Measurements from ENCODE around the gene PIP4K2A.
"Not testable (repeated sequence)": the region's sequence is repeated elsewhere in the genome, so short reads cannot be mapped to it uniquely, and the experiment has no call there.

Gene PIP4K2A

GRCh38 chr10:22714479-22715289, at the start of gene PIP4K2A:
TSS of gene PIP4K2A (minus strand) at chr10:22714578. CDS start at chr10:22714326, 252 bp downstream.
- peak; percentile 38 to 74 for DNase-seq (ENCODE audit: low read depth in 2 of 2)

GRCh38 chr10:22761569-22762220, 47.3 kb upstream of the PIP4K2A start:
- DNase-seq (ENCODE audit: low read depth in 2 of 2) = no peak

GRCh38 chr10:22760025-22760424, 45.6 kb upstream of the PIP4K2A start:
- DNase-seq (ENCODE audit: low read depth in 2 of 2) = no peak

- no peak for DNase-seq (ENCODE audit: low read depth in 2 of 2)
These were observed 44.5 kb upstream of the PIP4K2A start for GRCh38 chr10:22758867-22759266.

GRCh38 chr10:22754296-22754695, 39.9 kb upstream of the PIP4K2A start:
- DNase-seq (ENCODE audit: low read depth in 2 of 2) = no peak

DNA sequence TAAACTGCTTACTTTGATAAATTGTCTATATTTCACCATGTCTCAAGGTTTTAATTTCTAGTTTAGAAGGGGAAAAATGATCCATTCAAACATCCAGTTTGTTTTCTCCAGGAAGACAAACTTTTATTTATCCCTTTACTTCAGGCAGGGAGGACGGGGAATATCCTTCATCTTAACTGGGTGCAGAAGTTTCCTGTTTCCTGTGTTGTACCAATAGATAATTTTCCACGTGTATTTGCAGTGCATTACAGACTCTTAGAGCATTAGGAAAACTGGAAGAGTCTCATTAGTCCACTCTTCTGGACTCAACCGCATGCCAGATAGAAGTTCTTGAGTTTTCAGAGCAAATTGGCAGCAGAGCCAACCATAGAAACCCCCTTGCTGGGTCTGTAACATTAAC, 39.4 kb upstream of the PIP4K2A start:
- DNase-seq (ENCODE audit: low read depth in 2 of 2) = no peak

DNA sequence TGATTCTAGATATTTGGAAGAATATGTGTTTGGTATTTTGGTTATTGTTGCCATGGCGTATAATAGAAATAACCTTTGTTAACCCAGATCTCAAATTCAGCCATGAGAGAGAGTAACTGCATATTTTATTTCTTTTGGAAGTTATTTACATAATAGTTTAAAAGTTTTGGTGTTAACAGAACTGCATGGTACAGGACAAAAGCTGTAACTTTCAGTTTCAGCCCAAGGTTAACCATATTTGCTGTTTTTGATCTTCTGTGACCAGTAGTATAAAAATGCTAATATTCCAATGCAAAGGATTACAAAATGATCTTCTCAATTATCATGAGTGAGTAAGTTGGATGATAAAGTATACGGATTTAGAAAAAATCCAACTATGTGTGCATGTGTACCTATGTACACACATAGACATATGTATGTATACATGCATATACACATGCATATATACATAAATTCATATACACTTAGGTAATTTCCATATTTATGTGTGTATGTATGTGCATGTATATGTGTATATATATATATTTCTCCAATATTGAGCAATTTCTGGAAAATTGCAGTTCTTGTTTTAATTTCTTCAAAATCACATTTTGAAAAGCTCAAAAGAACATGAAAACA, 38.0 kb upstream of the PIP4K2A start:
- DNase-seq (ENCODE audit: low read depth in 2 of 2) = no peak

DNA sequence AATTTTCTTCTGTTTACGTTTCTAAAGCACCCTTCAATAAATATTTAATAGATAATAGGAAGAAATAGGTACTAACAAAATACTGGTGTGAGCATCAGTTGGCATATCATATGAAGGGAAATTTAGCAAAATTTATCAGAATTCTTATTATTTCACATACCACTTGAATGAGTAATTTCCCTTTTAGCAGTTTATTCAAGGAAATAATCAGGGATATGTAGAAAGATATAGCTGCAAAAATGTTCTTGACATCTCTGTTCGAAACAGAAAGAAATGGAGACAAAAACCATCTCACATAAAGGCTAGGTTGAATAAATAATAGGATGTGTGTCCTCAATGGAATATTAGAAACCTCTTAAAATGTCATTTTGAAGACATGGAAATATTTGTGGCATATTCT, 35.8 kb upstream of the PIP4K2A start:
- no peak for DNase-seq (ENCODE audit: low read depth in 2 of 2)

DNA sequence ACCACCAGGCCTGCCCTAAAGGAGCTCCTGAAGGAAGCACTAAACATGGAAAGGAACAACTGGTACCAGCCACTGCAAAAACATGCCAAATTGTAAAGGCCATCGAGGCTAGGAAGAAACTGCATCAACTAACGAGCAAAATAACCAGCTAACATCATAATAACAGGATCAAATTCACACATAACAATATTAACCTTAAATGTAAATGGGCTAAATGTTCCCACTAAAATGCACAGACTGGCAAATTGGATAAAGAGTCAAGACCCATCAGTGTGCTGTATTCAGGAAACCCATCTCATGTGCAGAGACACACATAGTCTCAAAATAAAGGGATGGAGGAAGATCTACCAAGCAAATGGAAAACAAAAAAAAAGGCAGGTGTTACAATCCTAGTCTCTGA, 30.5 kb upstream of the PIP4K2A start:
- DNase-seq (ENCODE audit: low read depth in 2 of 2) = not testable (repeated sequence)

DNA sequence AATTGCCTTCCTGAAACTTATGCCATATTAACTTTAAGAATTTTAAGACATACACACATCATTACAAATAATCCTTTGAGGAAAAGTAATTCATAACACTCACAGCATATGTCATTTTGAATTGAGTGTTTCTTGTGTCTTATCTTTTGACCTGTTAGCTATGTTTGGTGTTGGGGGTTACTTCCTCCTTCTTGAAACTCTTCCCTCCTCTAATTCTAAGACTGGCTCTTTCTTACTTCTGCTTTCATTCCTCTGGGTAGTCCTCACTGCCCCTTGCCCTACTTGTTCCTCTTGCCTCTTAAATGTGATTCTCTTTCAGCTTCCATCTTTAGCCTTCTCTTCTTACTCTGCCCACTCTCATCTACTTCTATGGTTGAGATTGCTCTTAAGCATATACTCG, 28.3 kb upstream of the PIP4K2A start:
- DNase-seq (ENCODE audit: low read depth in 2 of 2) = no peak

DNA sequence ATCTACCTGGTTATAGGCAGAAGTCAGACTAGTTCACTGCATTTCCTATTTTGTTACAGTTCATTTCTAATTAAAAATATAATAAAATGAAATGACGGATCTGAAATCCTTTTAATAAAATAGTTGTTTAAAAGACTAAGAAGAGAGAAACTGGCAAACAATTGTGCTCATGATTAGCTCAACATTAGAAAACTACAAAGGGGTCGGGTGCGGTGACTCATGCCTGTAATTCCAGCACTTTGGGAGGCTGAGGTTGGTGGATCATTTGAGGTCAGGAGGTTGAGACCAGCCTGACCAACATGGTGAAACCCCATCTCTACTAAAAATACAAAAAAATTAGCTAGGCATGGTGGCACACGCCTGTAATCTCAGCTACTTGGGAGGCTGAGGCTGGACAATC, 27.3 kb upstream of the PIP4K2A start:
- not testable (repeated sequence) for DNase-seq (ENCODE audit: low read depth in 2 of 2)

DNA sequence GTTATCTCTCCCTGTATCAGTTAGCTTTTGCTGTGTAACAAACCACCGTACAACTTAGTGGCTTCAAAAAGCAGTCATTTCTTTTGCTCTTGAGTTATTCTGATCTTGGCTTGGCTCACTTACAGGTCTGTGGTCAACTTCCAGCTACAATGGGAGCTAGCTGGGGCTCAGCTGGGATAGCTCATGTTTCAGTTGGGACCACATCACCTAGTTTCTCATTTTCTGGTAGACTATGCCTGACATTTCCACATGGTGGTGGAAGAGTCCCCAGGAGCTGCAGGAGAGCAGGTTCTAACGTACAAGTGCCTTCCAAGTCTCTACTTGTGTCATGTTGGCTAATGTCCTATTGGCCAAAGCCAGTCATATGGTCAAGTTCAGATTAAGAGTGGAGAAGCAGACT, 25.8 kb upstream of the PIP4K2A start:
- no peak for DNase-seq (ENCODE audit: low read depth in 2 of 2)

GRCh38 chr10:22737587-22737986, 23.2 kb upstream of the PIP4K2A start:
- DNase-seq (ENCODE audit: low read depth in 2 of 2) = no peak

- no peak for DNase-seq (ENCODE audit: low read depth in 2 of 2)
These were observed 21.8 kb upstream of the PIP4K2A start for GRCh38 chr10:22736134-22736533.

- DNase-seq (ENCODE audit: low read depth in 2 of 2) = no peak
These were observed 19.6 kb upstream of the PIP4K2A start for GRCh38 chr10:22733992-22734391.

GRCh38 chr10:22727663-22728062, 13.3 kb upstream of the PIP4K2A start:
- no peak for DNase-seq (ENCODE audit: low read depth in 2 of 2)

DNA sequence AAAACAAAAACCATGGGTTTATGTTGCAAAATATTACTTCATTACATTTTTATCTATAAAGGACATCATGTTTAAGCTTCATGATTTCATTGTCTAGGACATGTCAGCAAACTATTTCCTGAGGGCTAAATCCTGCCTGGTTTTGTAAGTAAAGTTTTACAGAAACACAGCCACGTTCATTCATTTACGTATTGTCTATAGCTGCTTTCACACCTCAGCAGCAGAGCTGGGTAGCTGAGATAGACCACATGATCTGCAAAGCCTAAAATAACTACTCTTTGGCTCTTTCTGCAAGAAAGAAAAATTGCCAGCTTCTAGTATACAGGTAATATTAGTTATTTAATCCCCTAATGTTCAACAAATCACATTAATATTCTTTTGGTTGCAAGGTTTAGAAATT, 12.7 kb upstream of the PIP4K2A start:
- no peak for DNase-seq (ENCODE audit: low read depth in 2 of 2)

- DNase-seq (ENCODE audit: low read depth in 2 of 2) = no peak
These were observed 10.4 kb upstream of the PIP4K2A start for GRCh38 chr10:22724773-22725172.

DNA sequence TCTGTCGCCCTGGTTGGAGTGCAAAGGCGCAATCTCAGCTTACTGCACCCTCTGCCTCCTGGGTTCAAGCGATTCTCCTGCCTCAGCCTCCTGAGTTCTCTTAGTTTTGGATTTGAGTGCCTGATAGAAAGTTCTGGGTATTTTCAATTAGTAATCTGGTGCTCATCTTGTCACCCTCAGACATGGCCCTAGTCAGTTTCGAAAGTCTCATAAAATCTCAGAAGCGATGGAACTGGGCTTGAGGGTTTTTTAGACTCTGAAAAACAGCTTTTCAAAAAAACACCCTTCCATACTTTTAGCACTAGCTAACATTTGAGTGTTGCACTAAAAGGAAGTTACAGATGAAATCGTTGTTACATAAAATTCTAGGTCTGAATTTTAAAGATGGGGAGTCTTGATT, 9.4 kb upstream of the PIP4K2A start:
- DNase-seq (ENCODE audit: low read depth in 2 of 2) = no peak

GRCh38 chr10:22723343-22723779, 9.0 kb upstream of the PIP4K2A start:
- DNase-seq (ENCODE audit: low read depth in 2 of 2) = no peak

DNA sequence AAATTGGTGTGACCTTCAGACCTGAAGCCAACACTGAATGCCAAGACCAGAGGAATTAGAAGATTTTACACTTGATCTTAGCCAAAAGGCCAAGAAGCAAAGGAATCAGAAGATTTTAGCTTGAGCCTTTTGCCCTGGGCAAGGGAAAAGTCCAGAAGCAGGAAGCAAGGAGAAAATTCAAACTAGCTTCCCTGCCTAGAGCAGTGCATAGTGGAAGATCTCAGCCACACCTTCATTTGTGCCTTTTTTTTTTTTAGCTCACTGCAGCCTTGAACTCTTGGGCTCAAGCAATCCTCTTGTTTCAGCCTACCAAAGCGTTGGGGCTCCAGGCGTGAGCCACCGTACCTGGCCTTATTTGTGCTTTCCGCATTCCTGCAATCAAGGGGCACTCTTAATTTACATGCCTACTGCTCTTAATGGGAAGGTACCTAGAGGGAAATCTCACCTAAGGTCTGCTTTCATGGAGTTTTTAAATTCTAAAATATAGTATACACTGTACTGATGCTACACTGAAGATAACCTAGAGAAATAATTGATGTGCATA, 8.3 kb upstream of the PIP4K2A start:
- DNase-seq (ENCODE audit: low read depth in 2 of 2) = no peak

- DNase-seq (ENCODE audit: low read depth in 2 of 2) = no peak
These were observed 6.3 kb upstream of the PIP4K2A start for GRCh38 chr10:22720667-22721066.
